Suprapubic skin (tissue), 3 donors: Measurements from ENCODE around the gene DYRK1B.

Source experiments
- CTCF ChIP-seq, 2 donors: fragments of 200-600 bp in 1 of 2; fragments of 450-650 bp in 1 of 2; sonication (generic) in 1 of 2; IDR thresholded peaks; one replicate each; pipeline ENCODE4 v1.5.1; 2016 to 2019; ENCODE audit warnings: antibody characterized with exemption in 2 of 2, mild to moderate bottlenecking in 1 of 2, moderate library complexity in 1 of 2
- POLR2A ChIP-seq, 2 donors: fragments of 450-650 bp; IDR thresholded peaks; one replicate each; pipeline ENCODE4 v1.6.1; 2017; ENCODE audit warnings: antibody characterized with exemption in 2 of 2, mild to moderate bottlenecking in 2 of 2, moderate library complexity in 2 of 2

- no peak for TF ChIP-seq CTCF (IDR thresholded peaks at IDR 0.05)
- no peak for TF ChIP-seq POLR2A (IDR thresholded peaks at IDR 0.05)
These were observed 55.2 kb downstream of the DYRK1B start, which contains the start of gene LEUTX for GRCh38 chr19:39778763-39779162.
